Measurements from ENCODE around the gene SLC66A1.

SLC66A1 gene

DNA sequence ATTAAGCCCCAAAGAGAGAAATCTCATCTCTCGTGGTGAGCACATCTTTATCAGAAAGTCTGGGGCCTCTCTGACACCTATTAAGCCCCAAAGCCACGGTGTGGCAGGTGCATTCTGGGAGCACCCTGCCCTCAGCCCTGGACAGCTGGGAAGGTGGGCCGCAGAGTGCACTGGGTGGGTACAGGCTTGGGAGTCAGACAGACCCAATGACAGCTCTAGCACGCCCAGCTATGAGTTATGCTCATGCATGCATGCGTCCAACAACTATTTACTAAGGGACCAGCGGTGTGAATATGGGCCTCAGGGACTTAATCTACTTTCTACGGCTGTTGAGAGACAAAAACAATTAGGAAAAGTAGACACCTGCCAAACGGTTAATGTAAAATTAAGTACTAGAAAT lies 46.6 kb downstream of the SLC66A1 start:
- no peak overlapping the region for H3K27ac ChIP-seq (ENCODE audit: low read length)
- no peak for DNase-seq
- no peaks in the 10 kb centered on the region for H3F3A ChIP-seq (ENCODE audit: insufficient read depth, low read length)
- no peak overlapping the region for H2AFZ ChIP-seq (ENCODE audit: low read length)
- no peaks in the 10 kb centered on the region for H3K27me3 ChIP-seq (replicated peaks; ENCODE audit: insufficient read depth, low read length)
- H3K36me3 ChIP-seq (replicated peaks; ENCODE audit: insufficient read depth, low read length): 0 out of 2 replicates have a peak, but pooled peaks cover 4% of the 10 kb centered on the region
- H3K4me2 ChIP-seq (ENCODE audit: low read depth, low read length): no peak overlapping the region
- H3K79me2 ChIP-seq (ENCODE audit: low read length): peaks cover 13% of the 10 kb centered on the region
- no peak overlapping the region for H3K9ac ChIP-seq (ENCODE audit: low read length)
- H3K9me3 ChIP-seq (replicated peaks; ENCODE audit: insufficient read depth, low read length): no peaks in the 10 kb centered on the region
- no peaks in the 10 kb centered on the region; the same call in 1 of the 2 replicates for H4K20me1 ChIP-seq (ENCODE audit: insufficient read depth, low read length)
- no peak overlapping the region for H3K4me3 ChIP-seq (ENCODE audit: low read length)
- H3K9me2 ChIP-seq (replicated peaks; ENCODE audit: insufficient read depth, low read length): no peaks in the 10 kb centered on the region
- H3K4me1 ChIP-seq (ENCODE audit: low read length): no peaks in the 10 kb centered on the region
- TF ChIP-seq EZH2phosphoT487 (IDR thresholded peaks at IDR 0.05; ENCODE audit: low read length) (no peak), EZH2 (optimal IDR thresholded peaks at IDR 0.05; ENCODE audit: low read depth, low read length) (no peak)
- TF ChIP-seq, protein P1, sequence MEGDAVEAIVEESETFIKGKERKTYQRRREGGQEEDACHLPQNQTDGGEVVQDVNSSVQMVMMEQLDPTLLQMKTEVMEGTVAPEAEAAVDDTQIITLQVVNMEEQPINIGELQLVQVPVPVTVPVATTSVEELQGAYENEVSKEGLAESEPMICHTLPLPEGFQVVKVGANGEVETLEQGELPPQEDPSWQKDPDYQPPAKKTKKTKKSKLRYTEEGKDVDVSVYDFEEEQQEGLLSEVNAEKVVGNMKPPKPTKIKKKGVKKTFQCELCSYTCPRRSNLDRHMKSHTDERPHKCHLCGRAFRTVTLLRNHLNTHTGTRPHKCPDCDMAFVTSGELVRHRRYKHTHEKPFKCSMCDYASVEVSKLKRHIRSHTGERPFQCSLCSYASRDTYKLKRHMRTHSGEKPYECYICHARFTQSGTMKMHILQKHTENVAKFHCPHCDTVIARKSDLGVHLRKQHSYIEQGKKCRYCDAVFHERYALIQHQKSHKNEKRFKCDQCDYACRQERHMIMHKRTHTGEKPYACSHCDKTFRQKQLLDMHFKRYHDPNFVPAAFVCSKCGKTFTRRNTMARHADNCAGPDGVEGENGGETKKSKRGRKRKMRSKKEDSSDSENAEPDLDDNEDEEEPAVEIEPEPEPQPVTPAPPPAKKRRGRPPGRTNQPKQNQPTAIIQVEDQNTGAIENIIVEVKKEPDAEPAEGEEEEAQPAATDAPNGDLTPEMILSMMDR (IDR thresholded peaks at IDR 0.05; ENCODE audit: low read length): no peak

DNA sequence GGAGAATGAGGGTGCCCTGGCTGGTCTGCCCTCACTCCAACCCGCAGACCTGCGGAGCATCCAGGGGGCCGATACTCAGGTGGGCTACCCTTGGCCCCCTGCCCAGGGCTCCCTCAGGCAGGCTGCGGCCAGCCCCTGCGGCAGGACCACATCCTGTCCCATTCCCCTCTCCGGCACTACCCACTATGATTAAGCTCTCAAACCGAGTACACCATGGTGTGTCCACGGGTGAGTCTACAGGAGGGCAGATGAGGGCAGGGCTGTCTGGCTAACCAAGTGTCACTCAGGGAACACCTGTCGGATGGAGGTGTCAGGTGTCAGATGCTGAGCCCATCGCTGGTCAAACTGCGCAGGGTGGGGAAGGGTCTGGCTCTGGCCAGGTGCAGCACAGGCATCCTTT lies 47.2 kb downstream of the SLC66A1 start:
- Histone ChIP-seq H3F3A (ENCODE audit: insufficient read depth, low read length) (no peaks in the 10 kb centered on the region), H3K4me1 (ENCODE audit: low read length) (no peaks in the 10 kb centered on the region)

DNA sequence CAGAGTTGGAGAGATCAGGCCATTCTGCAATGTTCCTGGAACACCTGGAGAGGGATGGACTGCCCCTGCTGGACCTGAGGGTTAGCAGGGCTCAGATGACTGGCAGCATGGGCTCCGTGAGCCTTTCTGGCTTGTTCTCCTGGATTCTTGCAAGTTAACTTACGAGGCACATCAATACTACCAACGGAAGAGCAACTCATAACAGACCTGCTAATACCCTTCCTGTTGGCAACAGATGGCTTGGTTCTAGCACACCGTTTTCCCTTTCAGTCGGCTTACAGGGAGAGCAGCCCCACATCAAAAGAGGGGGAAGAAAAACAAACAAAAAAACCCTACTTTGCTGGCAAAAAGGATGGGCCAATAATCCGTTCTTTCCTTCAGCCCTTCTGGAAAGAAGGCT lies 47.9 kb downstream of the SLC66A1 start:
- H3K4me3 ChIP-seq (ENCODE audit: low read length): no peak overlapping the region
- H3K4me2 ChIP-seq (ENCODE audit: low read depth, low read length): no peak overlapping the region
- no peaks in the 10 kb centered on the region; the same call in 1 of the 2 replicates for H4K20me1 ChIP-seq (ENCODE audit: insufficient read depth, low read length)
- no peaks in the 10 kb centered on the region for H3F3A ChIP-seq (ENCODE audit: insufficient read depth, low read length)
- no peak overlapping the region for H3K9ac ChIP-seq (ENCODE audit: low read length)
- no peaks in the 10 kb centered on the region for H3K4me1 ChIP-seq (ENCODE audit: low read length)
- TF ChIP-seq EZH2phosphoT487 (IDR thresholded peaks at IDR 0.05; ENCODE audit: low read length) (no peak), EZH2 (optimal IDR thresholded peaks at IDR 0.05; ENCODE audit: low read depth, low read length) (no peak)
- TF ChIP-seq, protein P1 (IDR thresholded peaks at IDR 0.05; ENCODE audit: low read length): no peak
- H3K9me3 ChIP-seq (replicated peaks; ENCODE audit: insufficient read depth, low read length): no peaks in the 10 kb centered on the region
- peaks cover 18% of the 10 kb centered on the region for H3K79me2 ChIP-seq (ENCODE audit: low read length)
- H3K27me3 ChIP-seq (replicated peaks; ENCODE audit: insufficient read depth, low read length): no peaks in the 10 kb centered on the region
- no peak overlapping the region for H3K27ac ChIP-seq (ENCODE audit: low read length)
- H3K9me2 ChIP-seq (replicated peaks; ENCODE audit: insufficient read depth, low read length): no peaks in the 10 kb centered on the region
- no peak for DNase-seq
- H2AFZ ChIP-seq (ENCODE audit: low read length): no peak overlapping the region
- H3K36me3 ChIP-seq (replicated peaks; ENCODE audit: insufficient read depth, low read length): 0 out of 2 replicates have a peak, but pooled peaks cover 4% of the 10 kb centered on the region

More for the DNA sequence above, 47.2 kb downstream of the SLC66A1 start:
- H3K9me3 ChIP-seq (replicated peaks; ENCODE audit: insufficient read depth, low read length): no peaks in the 10 kb centered on the region
- H3K9me2 ChIP-seq (replicated peaks; ENCODE audit: insufficient read depth, low read length): no peaks in the 10 kb centered on the region
- H3K27me3 ChIP-seq (replicated peaks; ENCODE audit: insufficient read depth, low read length): no peaks in the 10 kb centered on the region
- 0 out of 2 replicates have a peak, but pooled peaks cover 4% of the 10 kb centered on the region for H3K36me3 ChIP-seq (replicated peaks; ENCODE audit: insufficient read depth, low read length)
- no peaks in the 10 kb centered on the region; the same call in 1 of the 2 replicates for H4K20me1 ChIP-seq (ENCODE audit: insufficient read depth, low read length)
- H3K27ac ChIP-seq (ENCODE audit: low read length): no peak overlapping the region
- H3K79me2 ChIP-seq (ENCODE audit: low read length): peaks cover 15% of the 10 kb centered on the region
- no peak overlapping the region for H2AFZ ChIP-seq (ENCODE audit: low read length)
- DNase-seq: no peak
- no peak overlapping the region for H3K4me3 ChIP-seq (ENCODE audit: low read length)
- H3K4me2 ChIP-seq (ENCODE audit: low read depth, low read length): no peak overlapping the region
- TF ChIP-seq, protein P1 (IDR thresholded peaks at IDR 0.05; ENCODE audit: low read length): no peak
- TF ChIP-seq EZH2phosphoT487 (IDR thresholded peaks at IDR 0.05; ENCODE audit: low read length) (no peak), EZH2 (optimal IDR thresholded peaks at IDR 0.05; ENCODE audit: low read depth, low read length) (no peak)
- no peak overlapping the region for H3K9ac ChIP-seq (ENCODE audit: low read length)

All from MM.1S (cell line).